Skeletal muscle tissue (tissue), 4 donors: ENCODE data around the gene CPNE2. TPM values are rescaled to one million over a fixed set of nuclear protein-coding genes. Genes with fewer than 3 reads are reported as not detected.
"Not testable (repeated sequence)": the region's sequence is repeated elsewhere in the genome, so short reads cannot be mapped to it uniquely, and the experiment has no call there.

ENCODE experiments used
- H3K27ac ChIP-seq: one replicate; pipeline ENCODE4 v1.7.0; 2013; ENCODE audit warnings: mild to moderate bottlenecking, low read depth, low read length, inconsistent platforms
- H3K27me3 ChIP-seq, 3 donors: one replicate each; pipeline ENCODE4 v1.7.0; 2013; ENCODE audit warnings: low read length in 3 of 3; ENCODE audit not compliant: control insufficient read depth in 3 of 3, insufficient read depth in 3 of 3
- H3K36me3 ChIP-seq, 3 donors: one replicate each; pipeline ENCODE4 v1.7.0; 2013; ENCODE audit warnings: low read length in 3 of 3; ENCODE audit not compliant: control insufficient read depth in 3 of 3, insufficient read depth in 3 of 3
- H3K4me1 ChIP-seq, 3 donors: one replicate each; pipeline ENCODE4 v1.7.0; 2013; ENCODE audit warnings: low read length in 3 of 3, mild to moderate bottlenecking in 3 of 3; ENCODE audit not compliant: control insufficient read depth in 3 of 3, insufficient read depth in 3 of 3
- H3K4me3 ChIP-seq, 3 donors: one replicate each; pipeline ENCODE4 v1.7.0; 2013; ENCODE audit warnings: low read length in 3 of 3
- H3K9ac ChIP-seq, 3 donors: one replicate each; pipeline ENCODE4 v1.7.0; 2013; ENCODE audit warnings: low read length in 3 of 3, mild to moderate bottlenecking in 3 of 3, moderate library complexity in 2 of 3, low read depth in 1 of 3
- H3K9me3 ChIP-seq, 3 donors: one replicate each; pipeline ENCODE4 v1.7.0; 2013; ENCODE audit warnings: low read length in 3 of 3; ENCODE audit not compliant: control insufficient read depth in 3 of 3
- total RNA-seq: library from RNA; depleted of rRNA; stranded (reverse); fragments of >200 nt; gene quantifications from one replicate; pipeline ENCODE4 v1.2.3, GENCODE V29; 2014
- donor health status: Osteomylitis.

The CPNE2 gene
- total RNA-seq, 1 donor from 2014 or later = 8.9 TPM

DNA sequence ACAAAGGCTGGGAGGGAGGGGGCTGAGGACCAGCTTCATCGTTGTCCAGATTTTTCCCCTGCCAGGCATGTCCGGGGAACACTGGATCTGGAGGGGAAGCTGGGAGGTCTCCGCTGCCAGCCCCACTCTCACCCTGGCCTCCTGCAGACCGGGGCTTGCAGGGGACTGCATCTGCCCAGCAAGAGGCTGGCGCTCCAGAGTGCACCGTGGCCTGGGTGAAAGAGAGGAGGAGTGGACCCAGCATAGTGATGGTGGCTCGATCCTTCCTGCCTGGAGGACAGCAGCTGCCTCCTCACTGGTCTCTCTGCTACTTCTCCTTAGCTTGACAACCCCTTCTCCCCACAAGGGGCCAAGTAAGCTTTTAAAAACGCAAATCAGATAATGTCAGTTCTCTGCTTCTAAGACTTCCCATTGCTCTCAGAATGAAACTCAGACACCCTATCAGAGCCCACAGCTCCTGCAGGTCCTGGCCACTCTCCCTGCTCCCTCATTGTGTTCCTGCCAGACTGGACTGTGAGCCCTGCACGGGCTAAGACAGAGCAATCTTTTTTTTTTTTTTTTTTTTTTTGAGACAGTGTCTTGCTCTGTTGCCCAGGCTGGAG lies 15.0 kb downstream of the CPNE2 start:
- Histone ChIP-seq H3K9me3 (no peaks in the 10 kb centered on the region), H3K4me3 (no peak overlapping the region), H3K27ac (no peak overlapping the region), H3K4me1 (peaks cover 2 to 11% (median 5%) of the 10 kb centered on the region in 3 donors), H3K27me3 (no peaks in the 10 kb centered on the region), H3K36me3 (no peaks in the 10 kb centered on the region), H3K9ac (no peak overlapping the region)

DNA sequence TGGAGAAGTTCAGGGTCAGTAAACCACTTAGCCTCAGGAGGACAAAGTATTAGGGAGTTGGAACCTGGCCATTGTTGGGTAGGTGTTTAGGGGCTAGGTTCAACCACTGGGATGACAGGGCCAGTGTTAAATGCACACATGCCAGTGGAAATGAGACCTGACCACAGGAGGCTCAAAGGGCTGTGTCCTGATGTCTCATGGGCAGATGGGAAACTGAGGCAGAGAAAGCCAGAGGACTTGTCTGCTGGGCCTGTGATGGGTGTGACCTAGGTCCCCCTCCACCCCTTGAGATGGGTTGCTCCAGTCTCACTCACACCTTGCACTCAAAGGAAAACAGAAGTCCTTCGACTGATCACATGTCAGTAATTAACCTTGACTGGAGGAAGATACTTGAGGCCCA lies 16.0 kb downstream of the CPNE2 start:
- Histone ChIP-seq H3K4me3 (no peak overlapping the region), H3K27me3 (no peaks in the 10 kb centered on the region), H3K27ac (no peak overlapping the region), H3K9me3 (no peaks in the 10 kb centered on the region), H3K4me1 (peaks cover 2 to 12% (median 9%) of the 10 kb centered on the region in 3 donors), H3K9ac (no peak overlapping the region), H3K36me3 (peaks cover 0 to 4% (median 0%) of the 10 kb centered on the region in 3 donors)

DNA sequence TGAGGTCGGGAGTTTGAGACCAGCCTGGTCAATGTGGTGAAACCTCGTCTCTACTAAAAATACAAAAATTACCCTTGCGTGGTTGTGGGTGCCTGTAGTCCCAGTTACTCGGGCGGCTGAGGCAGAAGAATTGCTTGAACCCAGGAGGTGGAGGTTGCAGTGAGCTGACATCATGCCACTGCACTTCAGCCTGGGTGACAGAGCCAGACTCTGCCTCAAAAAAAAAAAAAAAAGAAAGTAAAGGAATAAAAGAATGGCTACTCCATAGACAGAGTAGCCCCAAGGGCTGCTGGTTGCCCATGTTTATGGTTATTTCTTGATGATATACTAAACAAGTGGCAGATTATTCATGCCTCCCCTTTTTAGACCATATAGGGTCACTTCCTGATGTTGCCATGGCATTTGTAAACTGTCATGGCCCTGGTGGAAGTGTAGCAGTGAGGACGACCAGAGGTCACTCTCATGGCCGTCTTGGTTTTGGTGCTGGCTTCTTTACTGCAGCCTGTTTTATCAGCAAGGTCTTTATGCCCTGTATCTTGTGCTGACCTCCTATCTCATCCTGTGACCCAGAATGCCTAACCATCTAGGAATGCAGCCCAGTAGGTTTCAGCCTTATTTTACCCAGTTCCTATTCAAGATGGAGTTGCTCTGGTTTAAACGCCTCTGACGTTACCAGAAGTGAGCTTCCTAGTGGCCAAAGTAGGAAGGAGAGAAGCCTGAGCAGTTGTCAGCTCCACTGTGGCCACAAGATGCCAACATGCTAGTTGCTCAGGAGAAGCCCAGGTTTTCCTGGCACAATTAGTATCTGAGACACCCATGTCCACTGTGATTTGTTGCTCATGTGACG lies 17.1 kb downstream of the CPNE2 start:
- not testable (repeated sequence) for H3K27me3 ChIP-seq, H3K9me3 ChIP-seq, H3K36me3 ChIP-seq, H3K4me3 ChIP-seq, H3K9ac ChIP-seq, H3K27ac ChIP-seq
- peaks cover under 1 to 11% (median 9%) of the 10 kb centered on the region in 3 donors for H3K4me1 ChIP-seq

DNA sequence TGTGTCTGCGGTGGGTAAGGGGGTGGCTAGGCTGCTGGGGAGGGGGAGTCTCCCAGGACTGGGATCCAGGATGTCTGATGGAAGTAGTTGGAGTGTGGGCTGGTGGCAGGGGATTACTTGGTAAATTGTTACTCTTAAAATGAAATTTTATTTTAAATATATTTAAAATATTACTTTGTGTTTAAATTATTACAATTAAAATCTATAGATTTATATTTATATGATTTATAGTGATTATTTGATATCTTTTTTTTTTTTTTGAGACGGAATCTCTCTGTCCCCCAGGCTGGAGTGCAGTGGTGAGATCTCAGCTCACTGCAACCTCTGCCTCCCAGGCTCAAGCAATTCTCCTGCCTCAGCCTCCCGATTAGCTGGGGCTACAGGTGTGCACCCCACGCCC lies 18.6 kb downstream of the CPNE2 start:
- Histone ChIP-seq H3K4me1 (peaks cover 4 to 14% (median 9%) of the 10 kb centered on the region in 3 donors), H3K4me3 (no peak overlapping the region), H3K36me3 (peaks cover 0 to 9% (median 5%) of the 10 kb centered on the region in 3 donors), H3K27ac (no peak overlapping the region), H3K27me3 (no peaks in the 10 kb centered on the region), H3K9ac (no peak overlapping the region), H3K9me3 (no peaks in the 10 kb centered on the region)

DNA sequence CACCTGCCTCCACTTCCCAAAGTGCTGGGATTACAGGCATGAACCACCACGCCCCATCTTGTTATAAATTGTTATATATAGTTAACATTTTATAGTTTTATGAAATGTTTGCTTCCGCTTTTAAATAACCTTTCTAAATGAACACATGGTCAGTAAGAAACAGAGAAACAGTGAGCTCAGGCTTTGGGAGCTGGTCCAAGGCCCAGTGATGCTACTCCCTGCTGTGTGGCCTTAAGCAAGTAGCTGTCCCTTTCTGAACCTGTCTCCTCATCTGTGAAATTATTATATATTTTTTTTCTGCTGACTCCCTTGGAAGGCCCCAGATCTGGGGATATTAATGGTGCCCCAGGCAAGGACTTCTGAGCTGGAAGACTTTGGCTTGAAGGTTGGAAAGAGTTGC lies 19.0 kb downstream of the CPNE2 start:
- Histone ChIP-seq H3K27me3 (no peaks in the 10 kb centered on the region), H3K9me3 (no peaks in the 10 kb centered on the region), H3K9ac (no peak overlapping the region), H3K4me3 (no peak overlapping the region), H3K36me3 (peaks cover 0 to 9% (median 9%) of the 10 kb centered on the region in 3 donors), H3K4me1 (peaks cover 7 to 14% (median 8%) of the 10 kb centered on the region in 3 donors), H3K27ac (no peak overlapping the region)

DNA sequence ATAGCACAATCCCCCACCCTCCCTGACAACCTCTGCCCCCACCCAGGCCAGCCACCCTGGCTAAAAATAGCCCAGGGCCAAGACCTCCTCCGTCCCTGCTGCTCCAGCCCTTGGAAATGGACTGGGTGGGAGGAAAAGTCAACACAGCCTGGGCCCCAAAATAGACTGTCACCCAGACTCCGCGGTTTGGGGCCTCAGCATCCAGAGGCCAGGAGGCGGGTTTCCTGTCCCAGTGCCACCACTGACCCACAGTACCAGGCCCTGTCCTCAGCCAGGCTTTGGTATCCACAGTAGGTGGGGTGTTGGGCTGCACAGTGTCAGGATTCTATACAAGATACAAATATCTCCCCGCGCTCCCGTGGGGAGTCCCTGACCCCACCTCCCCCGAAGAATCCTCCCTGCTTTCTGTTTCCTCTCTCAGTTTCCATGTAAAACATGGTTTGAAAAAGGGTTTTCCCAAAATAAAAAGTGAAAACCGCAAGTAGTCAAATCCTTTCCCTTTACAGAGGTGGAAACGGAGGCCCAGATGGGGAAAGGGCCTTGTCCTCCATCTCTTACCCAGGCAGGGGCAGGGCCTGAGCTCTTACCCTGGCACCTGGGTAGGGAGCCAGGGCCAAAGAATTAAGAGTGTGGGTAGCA lies 20.1 kb downstream of the CPNE2 start:
- no peak overlapping the region for H3K27ac ChIP-seq
- peaks cover 0 to 11% (median 9%) of the 10 kb centered on the region in 3 donors for H3K36me3 ChIP-seq
- no peaks in the 10 kb centered on the region for H3K27me3 ChIP-seq
- H3K4me3 ChIP-seq = no peak overlapping the region
- H3K9ac ChIP-seq = no peak overlapping the region
- no peaks in the 10 kb centered on the region for H3K9me3 ChIP-seq
- peaks cover 2 to 10% (median 7%) of the 10 kb centered on the region in 3 donors for H3K4me1 ChIP-seq

DNA sequence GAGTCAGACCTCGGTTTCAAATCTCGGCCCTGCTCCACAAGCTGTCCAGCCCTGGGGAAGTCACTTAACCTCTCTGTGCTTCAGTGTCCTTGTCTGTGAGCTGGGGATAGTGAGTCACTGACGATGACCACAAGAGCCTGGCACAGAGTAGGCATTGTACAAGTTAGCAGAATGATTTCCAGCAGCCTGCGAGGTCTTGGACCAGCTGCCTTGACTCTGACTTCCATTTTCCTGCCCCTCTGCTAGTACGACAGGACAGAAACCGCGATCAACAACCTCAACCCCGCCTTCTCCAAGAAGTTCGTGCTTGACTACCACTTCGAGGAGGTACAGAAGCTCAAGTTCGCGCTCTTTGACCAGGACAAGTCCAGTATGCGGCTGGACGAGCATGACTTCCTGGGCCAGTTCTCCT lies 20.7 kb downstream of the CPNE2 start:
- peaks cover 2 to 10% (median 7%) of the 10 kb centered on the region in 3 donors for H3K4me1 ChIP-seq
- H3K27ac ChIP-seq = no peak overlapping the region
- H3K4me3 ChIP-seq = no peak overlapping the region
- H3K36me3 ChIP-seq = peaks cover 0 to 11% (median 9%) of the 10 kb centered on the region in 3 donors
- no peak overlapping the region for H3K9ac ChIP-seq
- no peaks in the 10 kb centered on the region for H3K27me3 ChIP-seq
- H3K9me3 ChIP-seq = no peaks in the 10 kb centered on the region

DNA sequence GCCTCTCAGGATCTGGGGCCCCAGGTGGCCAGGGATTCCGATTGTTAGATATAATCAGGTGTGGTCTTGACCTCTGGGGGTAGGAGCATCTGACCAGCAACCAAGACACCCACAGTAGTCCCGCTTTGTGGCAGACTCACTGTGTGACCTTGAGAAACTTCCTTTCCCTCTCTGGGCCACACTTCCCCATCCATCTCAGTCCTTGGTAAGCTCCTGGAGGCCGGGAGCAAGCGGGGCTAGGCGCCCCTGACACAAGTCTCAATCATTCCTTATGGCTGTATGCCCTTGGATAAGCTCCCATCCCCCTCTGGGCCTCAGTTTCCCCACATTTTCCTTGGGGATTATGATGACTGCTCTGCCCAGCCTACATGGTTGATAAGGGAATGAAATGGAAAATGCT lies 21.3 kb downstream of the CPNE2 start:
- Histone ChIP-seq H3K27me3 (no peaks in the 10 kb centered on the region), H3K9me3 (no peaks in the 10 kb centered on the region), H3K9ac (no peak overlapping the region), H3K27ac (no peak overlapping the region), H3K4me1 (peaks cover 2 to 10% (median 7%) of the 10 kb centered on the region in 3 donors), H3K4me3 (no peak overlapping the region), H3K36me3 (peaks cover 0 to 11% (median 9%) of the 10 kb centered on the region in 3 donors)

DNA sequence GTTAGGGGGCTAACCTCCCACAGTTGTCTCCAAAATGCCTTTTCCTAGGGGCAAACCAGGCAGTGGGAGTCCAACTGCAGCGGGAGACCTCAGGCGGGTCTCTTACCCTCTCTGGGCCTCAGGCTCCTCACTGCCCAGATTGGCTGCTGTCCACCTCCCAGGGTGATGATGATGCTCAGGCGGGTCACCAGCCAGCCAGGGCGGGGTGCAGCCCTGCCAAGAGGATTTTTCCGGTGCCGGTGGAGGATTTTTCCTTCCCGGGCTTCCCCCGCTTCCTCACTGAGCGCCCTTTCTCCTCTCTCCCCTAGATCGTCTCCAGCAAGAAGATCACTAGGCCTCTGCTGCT lies 22.8 kb downstream of the CPNE2 start:
- Histone ChIP-seq H3K4me3 (no peak overlapping the region), H3K27ac (no peak overlapping the region), H3K36me3 (peaks cover 0 to 15% (median 9%) of the 10 kb centered on the region in 3 donors), H3K4me1 (peaks cover 2 to 10% (median 7%) of the 10 kb centered on the region in 3 donors), H3K9ac (no peak overlapping the region), H3K27me3 (no peaks in the 10 kb centered on the region), H3K9me3 (no peaks in the 10 kb centered on the region)
